Lung (tissue), 12 donors: ENCODE results near the gene ENOSF1. TPM values are rescaled to one million over a fixed set of nuclear protein-coding genes. Genes with fewer than 3 reads are reported as not detected.

ENCODE experiments used
- ATAC-seq: fragments of 200-7000 bp; cut with Tn5 transposase; one replicate; pipeline ENCODE4 v1.9.1; 2020; ENCODE audit warnings: moderate number of reproducible peaks; ENCODE audit not compliant: insufficient read depth, low FRiP score
- DNase-seq, 3 donors: peaks; one replicate each; pipeline ENCODE4 v3.0.0-alpha.2; 2013 to 2017
- H3K27ac ChIP-seq, 2 donors: one replicate each; pipeline ENCODE4 v1.5.1; 2013; ENCODE audit warnings: mild to moderate bottlenecking in 2 of 2, moderate library complexity in 2 of 2, control low read depth in 1 of 2, inconsistent platforms in 1 of 2, low read depth in 1 of 2, low read length in 1 of 2
- H3K27me3 ChIP-seq, 3 donors: one replicate each; pipeline ENCODE4 v1.5.1; 2013; ENCODE audit warnings: low read length in 2 of 3; ENCODE audit not compliant: control insufficient read depth in 3 of 3, insufficient read depth in 3 of 3
- H3K36me3 ChIP-seq, 4 donors: one replicate each; pipeline ENCODE4 v1.5.1; 2013; ENCODE audit warnings: low read length in 4 of 4, mild to moderate bottlenecking in 1 of 4, moderate library complexity in 1 of 4; ENCODE audit not compliant: control insufficient read depth in 4 of 4, insufficient read depth in 4 of 4
- H3K4me1 ChIP-seq, 5 donors: one replicate each; pipeline ENCODE4 v1.5.1; 2013; ENCODE audit warnings: low read length in 5 of 5, mild to moderate bottlenecking in 2 of 5, moderate library complexity in 1 of 5; ENCODE audit not compliant: control insufficient read depth in 5 of 5, insufficient read depth in 5 of 5
- H3K4me3 ChIP-seq: one replicate; pipeline ENCODE4 v1.5.1; 2013; ENCODE audit warnings: mild to moderate bottlenecking, control low read depth, moderate library complexity
- H3K9ac ChIP-seq, 2 donors: one replicate each; pipeline ENCODE4 v1.5.1; 2013; ENCODE audit warnings: low read length in 2 of 2, control low read depth in 1 of 2; ENCODE audit not compliant: insufficient read depth in 1 of 2
- H3K9me3 ChIP-seq, 4 donors: one replicate each; pipeline ENCODE4 v1.5.1; 2013; ENCODE audit warnings: low read length in 3 of 4, mild to moderate bottlenecking in 1 of 4, moderate library complexity in 1 of 4; ENCODE audit not compliant: control insufficient read depth in 4 of 4, insufficient read depth in 3 of 4
- CTCF ChIP-seq: IDR thresholded peaks from 2 replicates; pipeline ENCODE4 v1.5.1; 2012; ENCODE audit warnings: mild to moderate bottlenecking; ENCODE audit errors: control extremely low read depth, extremely low read depth
- WGBS, 2 donors: extraction: QIAGEN DNeasy Blood & Tissue Kit; methylation state at CpG; one replicate each; pipeline ENCODE4 v1.1.7; 2013; 5-methylcytosine and 5-hydroxymethylcytosine counted together
- polyA plus RNA-seq, 2 donors: library from polyadenylated mRNA; stranded (reverse); fragments of 200-250 nt; gene quantifications; one replicate each; pipeline ENCODE4 v1.2.1, GENCODE V29; 2013
- total RNA-seq, 2 donors: library from RNA; depleted of rRNA in 1 of 2; stranded (reverse); fragments of >200 nt in 1 of 2; gene quantifications; one replicate each; pipeline ENCODE4 v1.2.1, GENCODE V29; 2014 to 2021
- donor health status: control.
- donor health status: control.
- donor health status: Bipolar disorder and iron deficiency.
- donor health status: healthy.
- donor health status: DM: yes; HTN: yes; CAD: no.

ENOSF1 gene
- total and polyA plus RNA-seq, 4 donors, result 26.9 to 122 (median 101) TPM

GRCh38 chr18:706405-706804 lies 6.0 kb downstream of the ENOSF1 start:
- Histone ChIP-seq H3K27me3 (no peaks in the 10 kb centered on the region), H3K9me3 (no peaks in the 10 kb centered on the region), H3K9ac (no peak overlapping the region), H3K36me3 (peaks cover 0 to 7% (median 3%) of the 10 kb centered on the region in 4 donors), H3K27ac (no peak overlapping the region), H3K4me1 (peaks cover 0 to 14% (median 3%) of the 10 kb centered on the region in 5 donors), H3K4me3 (no peak overlapping the region)
- DNase-seq, result no peak
- ATAC-seq, result no peak
- 90 to 94% methylated on average over 8 of the region's 8 CpGs for WGBS, 2 donors
- TF ChIP-seq CTCF, result no peak

GRCh38 chr18:703213-703967 lies 9.0 kb downstream of the ENOSF1 start:
- ATAC-seq (no peak), DNase-seq (no peak)
- Histone ChIP-seq H3K9me3 (no peaks in the 10 kb centered on the region), H3K9ac (no peak overlapping the region), H3K27me3 (no peaks in the 10 kb centered on the region), H3K4me1 (peaks cover 0 to 6% (median 0%) of the 10 kb centered on the region in 5 donors), H3K4me3 (no peak overlapping the region), H3K36me3 (peaks cover 3 to 10% (median 4%) of the 10 kb centered on the region in 4 donors), H3K27ac (peak overlapping the region in 1 of 2 donors; percentile 40)
- TF ChIP-seq CTCF, result no peak
- 68 to 71% methylated on average over 8 of the region's 8 CpGs for WGBS, 2 donors

- H3K9me3 ChIP-seq, result no peaks in the 10 kb centered on the region
- TF ChIP-seq CTCF, result no peak
- no peak overlapping the region for H3K27ac ChIP-seq
- ATAC-seq, result no peak
- peak in 1 of 3 donors; percentile 50 for DNase-seq
- WGBS, 2 donors, result 62 to 91% methylated on average over 10 of the region's 10 CpGs
- H3K4me3 ChIP-seq, result no peak overlapping the region
- peaks cover 0 to 18% (median 6%) of the 10 kb centered on the region in 4 donors for H3K36me3 ChIP-seq
- no peak overlapping the region for H3K9ac ChIP-seq
- H3K4me1 ChIP-seq, result peaks cover 0 to 2% (median 0%) of the 10 kb centered on the region in 5 donors
- no peaks in the 10 kb centered on the region for H3K27me3 ChIP-seq
Observed at GRCh38 chr18:697800-698199, 14.6 kb downstream of the ENOSF1 start.
